Endodermal cell (in vitro differentiated cells): ENCODE results near the gene PHF21B. TPM values are rescaled to one million over a fixed set of nuclear protein-coding genes. Genes with fewer than 3 reads are reported as not detected.

ENCODE experiments used
- DNase-seq: peaks from one replicate; pipeline ENCODE4 v3.0.0-alpha.2; 2017
- H3K27ac ChIP-seq: 2 replicates; pipeline ENCODE4 v1.5.1; 2013; ENCODE audit warnings: mild to moderate bottlenecking, low read depth, low read length, moderate library complexity
- H3K27me3 ChIP-seq: 2 replicates; pipeline ENCODE4 v1.6.1; 2013; ENCODE audit warnings: mild to moderate bottlenecking, low read length, moderate library complexity; ENCODE audit not compliant: insufficient read depth, control insufficient read depth, poor library complexity, severe bottlenecking
- H3K36me3 ChIP-seq: 2 replicates; pipeline ENCODE4 v1.7.0; 2013; ENCODE audit warnings: mild to moderate bottlenecking, low read length, moderate library complexity; ENCODE audit not compliant: control insufficient read depth, insufficient read depth
- H3K4me1 ChIP-seq: one replicate; pipeline ENCODE4 v1.7.0; 2013; ENCODE audit warnings: low read length; ENCODE audit not compliant: control insufficient read depth, insufficient read depth
- H3K4me3 ChIP-seq: 2 replicates; pipeline ENCODE4 v1.5.1; 2013; ENCODE audit warnings: mild to moderate bottlenecking, low read length, moderate library complexity
- H3K9ac ChIP-seq: 2 replicates; pipeline ENCODE4 v1.6.1; 2013; ENCODE audit warnings: mild to moderate bottlenecking, low read length, moderate library complexity; ENCODE audit not compliant: poor library complexity, severe bottlenecking; ENCODE audit errors: extremely low read depth
- H3K9me3 ChIP-seq: 2 replicates; pipeline ENCODE4 v1.6.1; 2013; ENCODE audit warnings: mild to moderate bottlenecking, low read length, moderate library complexity; ENCODE audit not compliant: control insufficient read depth
- H3K27ac Mint-ChIP-seq: 2 replicates; pipeline ENCODE4 v1.8.0; 2020; ENCODE audit warnings: mixed read lengths
- H3K27me3 Mint-ChIP-seq: 2 replicates; pipeline ENCODE4 v1.8.0; 2021; ENCODE audit warnings: mild to moderate bottlenecking, mixed read lengths; ENCODE audit not compliant: insufficient read depth
- H3K36me3 Mint-ChIP-seq: 2 replicates; pipeline ENCODE4 v1.8.0; 2020; ENCODE audit warnings: low read depth, mixed read lengths
- H3K4me1 Mint-ChIP-seq: 2 replicates; pipeline ENCODE4 v1.8.0; 2020; ENCODE audit warnings: mixed read lengths
- H3K4me3 Mint-ChIP-seq: 2 replicates; pipeline ENCODE4 v1.8.0; 2020; ENCODE audit warnings: mild to moderate bottlenecking, moderate library complexity, mixed read lengths
- H3K9me3 Mint-ChIP-seq: 2 replicates; pipeline ENCODE4 v1.8.0; 2020; ENCODE audit warnings: mild to moderate bottlenecking, mixed read lengths
- CTCF ChIP-seq: fragments of 200-600 bp; sonication (generic); conservative IDR thresholded peaks from 2 replicates; pipeline ENCODE4 v1.5.0; 2021; ENCODE audit warnings: antibody characterized with exemption, mild to moderate bottlenecking
- WGBS, 2 experiments: methylation state at CpG; one replicate each; pipeline versions ENCODE4 v1.1.5 to v1.1.7; 2013; ENCODE audit warnings: missing lambda C conversion rate in 2 of 2, mixed read lengths in 1 of 2; ENCODE audit not compliant: insufficient coverage in 1 of 2, insufficient read length in 1 of 2; 5-methylcytosine and 5-hydroxymethylcytosine counted together
- total RNA-seq, 2 donors: library from RNA; stranded (reverse); fragmentation: NEBNext Ultra II Directional in 1 of 2; extraction: Animal tissue kit (Norgen Biotek cat#: 25700) in 1 of 2; gene quantifications; 2 replicates in 1 of 2; 3 replicates in 1 of 2; pipeline ENCODE4 v1.2.1, GENCODE V29; 2021

Gene PHF21B
- total RNA-seq, 2 donors from 2014 or later = 57.5 to 69.2 TPM

- H3K27me3 Mint-ChIP-seq = no peaks in the 10 kb centered on the region
- WGBS, 2 experiments = 96 to 98% methylated on average over 8 to 18 of the region's 18 CpGs
- no peak overlapping the region for H3K27ac Mint-ChIP-seq
Observed at GRCh38 chr22:44928711-44929358, 81.0 kb downstream of the PHF21B start.

GRCh38 chr22:44928136-44928463 is 81.7 kb downstream of the PHF21B start:
- Histone ChIP-seq H3K27ac (no peak overlapping the region), H3K4me3 (no peak overlapping the region), H3K9me3 (peaks cover 11% of the 10 kb centered on the region), H3K9ac (no peak overlapping the region), H3K4me1 (no peaks in the 10 kb centered on the region), H3K36me3 (peaks cover 17% of the 10 kb centered on the region), H3K27me3 (no peaks in the 10 kb centered on the region)
- H3K4me3 Mint-ChIP-seq = no peak overlapping the region
- no peaks in the 10 kb centered on the region for H3K9me3 Mint-ChIP-seq
- H3K36me3 Mint-ChIP-seq = peaks cover 28% of the 10 kb centered on the region
- H3K27ac Mint-ChIP-seq = no peak overlapping the region
- WGBS, 2 experiments = 94 to 95% methylated on average over 10 to 11 of the region's 11 CpGs
- H3K4me1 Mint-ChIP-seq = no peaks in the 10 kb centered on the region
- no peaks in the 10 kb centered on the region for H3K27me3 Mint-ChIP-seq
- no peak for DNase-seq
- TF ChIP-seq CTCF = no peak

More at GRCh38 chr22:44928711-44929358, 81.0 kb downstream of the PHF21B start:
- no peak overlapping the region for H3K27ac ChIP-seq
- peaks cover 17% of the 10 kb centered on the region for H3K36me3 ChIP-seq
- no peaks in the 10 kb centered on the region for H3K9me3 Mint-ChIP-seq
- no peak for TF ChIP-seq CTCF
- no peaks in the 10 kb centered on the region for H3K4me1 ChIP-seq
- no peak overlapping the region for H3K4me3 Mint-ChIP-seq
- H3K9me3 ChIP-seq = peaks cover 11% of the 10 kb centered on the region
- H3K4me3 ChIP-seq = no peak overlapping the region
- no peaks in the 10 kb centered on the region for H3K27me3 ChIP-seq
- DNase-seq = no peak
- no peaks in the 10 kb centered on the region for H3K4me1 Mint-ChIP-seq
- H3K9ac ChIP-seq = no peak overlapping the region
- H3K36me3 Mint-ChIP-seq = peaks cover 32% of the 10 kb centered on the region

- H3K9ac ChIP-seq = no peak overlapping the region
- Mint-ChIP-seq H3K4me1 (no peaks in the 10 kb centered on the region), H3K27ac (no peak overlapping the region), H3K4me3 (no peak overlapping the region), H3K9me3 (no peaks in the 10 kb centered on the region), H3K36me3 (peaks cover 28% of the 10 kb centered on the region), H3K27me3 (no peaks in the 10 kb centered on the region)
- H3K4me1 ChIP-seq = no peaks in the 10 kb centered on the region
- no peak for TF ChIP-seq CTCF
- H3K9me3 ChIP-seq = peaks cover 11% of the 10 kb centered on the region
- peaks cover 14% of the 10 kb centered on the region for H3K36me3 ChIP-seq
- WGBS, 2 experiments = 83 to 89% methylated on average over 14 to 18 of the region's 18 CpGs
- H3K27ac ChIP-seq = no peak overlapping the region
- H3K27me3 ChIP-seq = no peaks in the 10 kb centered on the region
- DNase-seq = no peak
- H3K4me3 ChIP-seq = no peak overlapping the region
Observed at GRCh38 chr22:44927463-44928135, 82.2 kb downstream of the PHF21B start.
